Lower lobe of right lung (tissue), 2 donors: ENCODE results near the gene TTLL11. TPM values are rescaled to one million over a fixed set of nuclear protein-coding genes. Genes with fewer than 3 reads are reported as not detected.

Source experiments
- ATAC-seq, 2 donors: fragments of 200-7000 bp; cut with Tn5 transposase; one replicate each; pipeline ENCODE4 v1.9.1; 2020 to 2022; ENCODE audit warnings: mild to moderate bottlenecking in 2 of 2, moderate library complexity in 2 of 2
- DNase-seq: peaks from one replicate; pipeline ENCODE4 v3.0.0-alpha.2; 2020
- H3K27ac ChIP-seq: fragments of 200-600 bp; one replicate; pipeline ENCODE4 v1.8.0; 2022
- H3K27me3 ChIP-seq: fragments of 200-600 bp; one replicate; pipeline ENCODE4 v1.8.0; 2022; ENCODE audit warnings: low read depth
- H3K36me3 ChIP-seq: fragments of 200-600 bp; one replicate; pipeline ENCODE4 v1.8.0; 2022; ENCODE audit warnings: mild to moderate bottlenecking
- H3K4me1 ChIP-seq: fragments of 200-600 bp; one replicate; pipeline ENCODE4 v1.8.0; 2022
- H3K4me3 ChIP-seq: fragments of 200-600 bp; one replicate; pipeline ENCODE4 v1.8.0; 2022; ENCODE audit warnings: mild to moderate bottlenecking
- H3K9me3 ChIP-seq: fragments of 200-600 bp; one replicate; pipeline ENCODE4 v1.8.0; 2022
- CTCF ChIP-seq: fragments of 200-600 bp; IDR thresholded peaks from one replicate; pipeline ENCODE4 v1.8.0; 2022; ENCODE audit warnings: antibody characterized with exemption, mild to moderate bottlenecking
- intact Hi-C: fragments of 100-400 bp; cut with DNase I; formaldehyde crosslinking; loops from one replicate; pipeline ENCODE4 v1.11.0; 2022
- total RNA-seq: library from RNA; stranded (reverse); fragmentation: NEBNext Ultra II Directional; extraction: Animal tissue kit (Norgen Biotek cat#: 25700); gene quantifications from one replicate; pipeline ENCODE4 v1.2.1, GENCODE V29; 2021
- donor health status: DM: no; HTN: yes; CAD: no; lungs with severe emphysema.

TTLL11 gene
- total RNA-seq, 1 donor from 2014 or later = 11.7 TPM

GRCh38 chr9:121956808-121957207, 136.3 kb downstream of the TTLL11 start:
- no peak for ATAC-seq
- intact Hi-C loops = no loop called here

GRCh38 chr9:121955649-121956048, 137.5 kb downstream of the TTLL11 start:
- H3K9me3 ChIP-seq = no peaks in the 10 kb centered on the region
- TF ChIP-seq CTCF = no peak
- no peak overlapping the region for H3K27ac ChIP-seq
- ATAC-seq (no peak), DNase-seq (no peak)
- intact Hi-C loops = no loop called here
- H3K36me3 ChIP-seq = no peaks in the 10 kb centered on the region
- no peaks in the 10 kb centered on the region for H3K4me1 ChIP-seq
- H3K4me3 ChIP-seq = no peak overlapping the region
- H3K27me3 ChIP-seq = no peaks in the 10 kb centered on the region

More at GRCh38 chr9:121956808-121957207, 136.3 kb downstream of the TTLL11 start:
- Histone ChIP-seq H3K36me3 (no peaks in the 10 kb centered on the region), H3K4me1 (no peaks in the 10 kb centered on the region), H3K27ac (no peak overlapping the region), H3K4me3 (no peak overlapping the region), H3K27me3 (no peaks in the 10 kb centered on the region), H3K9me3 (no peaks in the 10 kb centered on the region)
- DNase-seq = no peak
- no peak for TF ChIP-seq CTCF

- ATAC-seq (no peak), DNase-seq (no peak)
- Histone ChIP-seq H3K9me3 (no peaks in the 10 kb centered on the region), H3K27me3 (no peaks in the 10 kb centered on the region), H3K36me3 (no peaks in the 10 kb centered on the region), H3K27ac (no peak overlapping the region), H3K4me3 (no peak overlapping the region), H3K4me1 (no peaks in the 10 kb centered on the region)
- no peak for TF ChIP-seq CTCF
- intact Hi-C loops = no loop called here
Measured at GRCh38 chr9:121954477-121955140, 138.5 kb downstream of the TTLL11 start.

- TF ChIP-seq CTCF = no peak
- Histone ChIP-seq H3K27ac (no peak overlapping the region), H3K4me1 (no peaks in the 10 kb centered on the region), H3K4me3 (no peak overlapping the region), H3K27me3 (no peaks in the 10 kb centered on the region), H3K36me3 (no peaks in the 10 kb centered on the region), H3K9me3 (no peaks in the 10 kb centered on the region)
- intact Hi-C loops = no loop called here
- ATAC-seq = no peak
- no peak for DNase-seq
Measured at GRCh38 chr9:121952611-121953010, 140.5 kb downstream of the TTLL11 start.

- no peak for TF ChIP-seq CTCF
- Histone ChIP-seq H3K27ac (no peak overlapping the region), H3K27me3 (no peaks in the 10 kb centered on the region), H3K4me1 (no peaks in the 10 kb centered on the region), H3K9me3 (no peaks in the 10 kb centered on the region), H3K4me3 (no peak overlapping the region), H3K36me3 (no peaks in the 10 kb centered on the region)
- intact Hi-C loops = no loop called here
- no peak for ATAC-seq
- no peak for DNase-seq
Measured at GRCh38 chr9:121950866-121951265, 142.2 kb downstream of the TTLL11 start.
